Stimulated activated CD8-positive, alpha-beta memory T cell treated with anti-CD3 and anti-CD28 coated beads, Interleukin-15, amount 100 ng/mL, for 1 hour (primary cell): Measurements from ENCODE around the gene DRICH1.
"Not testable (repeated sequence)": the region's sequence is repeated elsewhere in the genome, so short reads cannot be mapped to it uniquely, and the experiment has no call there.

Source experiments
- DNase-seq: peaks from one replicate; pipeline ENCODE4 v3.0.0-alpha.2; 2020; ENCODE audit warnings: low read depth

Gene DRICH1

DNA sequence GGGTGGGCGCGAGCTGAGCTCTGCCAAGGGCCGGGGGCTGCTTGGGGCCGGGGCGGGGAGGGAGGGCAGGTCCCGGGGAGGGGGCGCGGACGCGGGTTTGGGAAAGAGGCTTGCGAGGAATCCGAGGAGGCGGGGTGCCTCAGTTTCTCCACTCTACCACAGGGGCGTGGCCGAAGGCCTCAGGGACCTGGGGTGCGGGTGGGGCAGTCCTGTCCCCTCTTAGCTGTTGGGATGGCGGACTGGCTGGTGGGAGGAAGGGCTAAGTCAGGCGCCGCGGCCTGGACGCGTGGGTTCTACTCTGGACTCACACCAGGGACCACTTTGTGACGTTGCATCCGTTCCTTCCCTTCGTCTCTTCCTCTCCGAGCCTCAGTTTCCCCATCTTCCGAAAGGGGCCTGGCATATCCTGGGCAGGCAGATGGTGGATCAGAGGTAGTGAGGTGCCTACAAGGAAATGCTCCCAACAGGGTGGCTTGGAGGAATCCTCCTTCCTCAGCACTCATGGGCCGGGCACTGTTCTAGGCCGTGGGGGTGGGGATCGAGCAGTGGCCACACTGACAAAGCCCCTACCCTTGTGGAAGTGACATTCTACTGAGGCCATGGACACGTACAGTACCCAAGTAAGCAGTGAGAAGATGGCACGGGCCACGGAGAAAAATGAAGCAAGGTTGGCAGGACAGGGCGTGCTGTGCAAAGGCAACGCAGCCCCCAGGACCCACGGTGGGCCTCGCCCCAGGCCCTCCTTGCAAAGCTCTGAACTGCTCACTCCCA, 65.2 kb downstream of the DRICH1 start:
- DNase-seq = no peak

DNA sequence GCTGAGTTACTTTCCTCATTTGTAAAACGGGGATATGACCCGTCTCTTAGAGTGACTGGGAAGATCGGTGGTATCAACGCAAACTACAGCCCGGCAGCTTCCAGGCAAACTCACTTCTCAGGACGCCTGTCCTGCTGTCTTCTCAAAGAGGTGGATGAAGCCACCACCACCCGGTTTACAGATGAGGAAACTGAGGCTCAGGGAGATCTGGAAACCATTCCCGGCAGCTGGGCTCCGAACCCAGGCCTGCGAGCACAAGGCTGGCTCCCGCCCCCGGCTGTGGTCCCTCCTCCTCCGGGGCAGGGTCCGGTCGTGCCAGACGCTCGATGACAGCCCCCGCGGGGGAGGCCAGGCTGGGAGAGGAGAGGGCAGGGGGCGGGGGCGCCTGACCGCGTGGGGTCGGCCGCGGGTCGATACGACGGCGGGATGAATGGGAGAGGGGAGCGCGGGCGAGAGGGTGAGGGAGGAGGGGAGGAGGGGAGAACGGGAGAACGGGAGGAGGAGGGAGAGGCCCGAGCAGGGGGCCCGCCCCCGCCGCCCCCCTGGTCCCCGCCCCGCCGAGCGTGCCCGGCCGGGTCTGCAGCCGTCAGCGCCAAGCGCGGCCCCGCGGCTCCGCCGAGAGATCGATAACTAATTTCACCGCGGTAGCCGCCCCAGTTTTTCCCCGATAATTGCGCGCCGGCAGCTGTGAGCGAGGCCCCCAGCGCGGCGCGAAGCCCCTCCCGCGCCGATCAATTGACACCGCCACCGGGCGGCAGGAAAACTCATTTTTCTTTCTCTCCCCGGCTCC, 66.0 kb downstream of the DRICH1 start:
- no peak for DNase-seq

GRCh38 chr22:23565305-23565914, 66.7 kb downstream of the DRICH1 start:
- DNase-seq = no peak

- no peak for DNase-seq
Observed at GRCh38 chr22:23564276-23564675, 67.8 kb downstream of the DRICH1 start.

DNA sequence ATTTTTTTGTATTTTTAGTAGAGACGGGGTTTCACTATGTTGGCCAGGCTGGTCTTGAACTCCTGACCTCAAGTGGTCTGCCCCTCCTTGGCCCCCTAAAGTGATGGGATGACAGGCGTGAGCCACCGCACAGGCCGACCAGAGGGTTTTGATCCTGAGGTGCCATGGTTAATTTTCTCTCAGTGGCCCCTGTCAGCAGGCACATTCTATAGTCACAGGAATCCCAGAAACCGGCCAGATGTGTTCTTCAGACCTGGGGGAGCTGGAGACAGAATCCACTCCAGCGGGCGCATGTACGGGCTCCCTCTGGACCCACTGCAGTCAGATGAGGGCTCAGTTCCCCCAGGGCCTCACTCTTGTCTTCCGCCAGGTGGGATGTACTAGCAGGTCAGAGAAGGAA, 69.0 kb downstream of the DRICH1 start:
- DNase-seq = no peak

GRCh38 chr22:23562186-23562585, 69.9 kb downstream of the DRICH1 start:
- no peak for DNase-seq

DNA sequence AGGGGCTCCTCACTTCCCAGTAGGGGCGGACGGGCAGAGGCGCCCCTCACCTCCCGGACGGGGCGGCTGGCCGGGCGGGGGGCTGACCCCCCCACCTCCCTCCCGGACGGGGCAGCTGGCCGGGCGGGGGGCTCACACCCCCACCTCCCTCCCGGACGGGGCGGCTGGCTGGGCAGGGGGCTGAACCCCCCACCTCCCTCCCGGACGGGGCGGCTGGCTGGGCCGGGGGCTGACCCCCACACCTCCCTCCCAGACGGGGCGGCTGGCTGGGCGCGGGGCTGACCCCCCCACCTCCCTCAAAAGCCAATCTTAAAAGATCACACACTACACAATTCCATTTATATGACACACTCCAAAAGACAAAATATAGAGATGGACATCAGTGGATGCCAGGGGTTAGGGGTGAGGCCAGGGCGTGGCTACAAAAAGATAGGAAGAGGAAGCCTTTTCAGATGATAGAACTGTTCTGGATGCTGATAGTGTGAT, 71.1 kb downstream of the DRICH1 start:
- DNase-seq = not testable (repeated sequence)

GRCh38 chr22:23560215-23560614, 71.9 kb downstream of the DRICH1 start:
- not testable (repeated sequence) for DNase-seq
